H1 (cell line): ENCODE data around the gene HOXB3. TPM values are rescaled to one million over a fixed set of nuclear protein-coding genes. Genes with fewer than 3 reads are reported as not detected.
A peak's percentile ranks its signal among the peaks of the same experiment; 100 is the strongest.

Experiments used
- CTCF ChIA-PET: fragments of 300-600 bp; sonication (Branson Sonifier 250); formaldehyde crosslinking; loops from one replicate; lab custom pipeline; 2021; ENCODE audit not compliant: partially characterized antibody; lab: Charles Lee
- POLR2A ChIA-PET: fragments of 300-600 bp; sonication (Branson Sonifier 250); formaldehyde crosslinking; loops from one replicate; lab custom pipeline; 2021; ENCODE audit warnings: inconsistent platforms; ENCODE audit not compliant: partially characterized antibody; lab: Charles Lee
- DNase-seq, 2 experiments: peaks; one replicate each; pipeline versions ENCODE4 v3.0.0 to v3.0.0-alpha.2; 2010 to 2022; ENCODE audit warnings: low spot score in 2 of 2, low read depth in 1 of 2, mixed read lengths in 1 of 2
- FAIRE-seq: peaks from 2 replicates; lab custom pipeline; 2011; peaks lifted over from hg19 to GRCh38; lab: Jason Lieb, UNC
- H2AFZ ChIP-seq: 2 replicates; pipeline ENCODE4 v1.8.1; 2012; ENCODE audit warnings: low read length, inconsistent platforms
- H2AK5ac ChIP-seq: 2 replicates; pipeline ENCODE4 v1.6.1; 2013; ENCODE audit warnings: low read depth, low read length
- H2BK120ac ChIP-seq: replicated peaks from 2 replicates; pipeline ENCODE3; 2013; ENCODE audit warnings: low read depth, low read length, inconsistent platforms
- H2BK12ac ChIP-seq: 2 replicates; pipeline ENCODE4 v1.6.1; 2013; ENCODE audit warnings: low read depth, low read length
- H2BK15ac ChIP-seq: 2 replicates; pipeline ENCODE4 v1.6.1; 2013; ENCODE audit warnings: low read length
- H2BK20ac ChIP-seq: 2 replicates; pipeline ENCODE4 v1.6.1; 2013; ENCODE audit warnings: low read length
- H2BK5ac ChIP-seq: 2 replicates; pipeline ENCODE4 v1.6.1; 2013; ENCODE audit warnings: low read depth, low read length
- H3K14ac ChIP-seq: 2 replicates; pipeline ENCODE4 v1.6.1; 2013; ENCODE audit warnings: inconsistent platforms; ENCODE audit not compliant: insufficient read length
- H3K18ac ChIP-seq: 2 replicates; pipeline ENCODE4 v1.6.1; 2013; ENCODE audit warnings: low read length; ENCODE audit errors: extremely low read depth
- H3K23ac ChIP-seq: 2 replicates; pipeline ENCODE4 v1.6.1; 2013; ENCODE audit warnings: inconsistent platforms; ENCODE audit not compliant: insufficient read length
- H3K23me2 ChIP-seq: 2 replicates; pipeline ENCODE4 v1.6.1; 2013; ENCODE audit warnings: low read depth, low read length
- H3K27ac ChIP-seq: 2 replicates; pipeline ENCODE4 v1.6.1; 2011; ENCODE audit warnings: low read depth, low read length, inconsistent platforms
- H3K27me3 ChIP-seq, 4 experiments: replicated peaks in 1 of 4; 1 replicate in 1 of 4; 2 replicates in 3 of 4; pipeline versions ENCODE4 v1.6.1 to v1.8.1; 2011 to 2013; ENCODE audit warnings: low read length in 3 of 4, mild to moderate bottlenecking in 3 of 4, inconsistent platforms in 2 of 4, mixed read lengths in 2 of 4, moderate library complexity in 1 of 4; ENCODE audit not compliant: control insufficient read depth in 3 of 4, insufficient read depth in 3 of 4; ENCODE audit errors: extremely low read depth in 1 of 4
- H3K36me3 ChIP-seq, 4 experiments: 2 replicates each; pipeline versions ENCODE4 v1.6.1 to v1.8.1; 2011 to 2013; ENCODE audit warnings: mild to moderate bottlenecking in 4 of 4, low read length in 3 of 4, moderate library complexity in 2 of 4, control low read depth in 1 of 4, inconsistent platforms in 1 of 4; ENCODE audit not compliant: insufficient read depth in 4 of 4, control insufficient read depth in 2 of 4
- H3K4ac ChIP-seq: replicated peaks from 2 replicates; pipeline ENCODE3; 2013; ENCODE audit warnings: low read length, low read depth, mixed read lengths, inconsistent platforms; ENCODE audit not compliant: insufficient read length
- H3K4me1 ChIP-seq, 4 experiments: replicated peaks in 1 of 4; 1 replicate in 1 of 4; 2 replicates in 3 of 4; pipeline versions ENCODE4 v1.6.1 to v1.8.1; 2011 to 2013; ENCODE audit warnings: low read length in 3 of 4, inconsistent platforms in 2 of 4, mixed read lengths in 1 of 4; ENCODE audit not compliant: insufficient read depth in 4 of 4, control insufficient read depth in 3 of 4
- H3K4me2 ChIP-seq, 2 experiments: 2 replicates each; pipeline versions ENCODE4 v1.6.1 to v1.8.1; 2011 to 2013; ENCODE audit warnings: low read depth in 2 of 2, low read length in 2 of 2, control low read depth in 1 of 2, inconsistent platforms in 1 of 2, mild to moderate bottlenecking in 1 of 2; ENCODE audit not compliant: insufficient read depth in 1 of 2
- H3K4me3 ChIP-seq, 4 experiments: fragments of 200-600, 300-600 bp in 1 of 4; sonication (generic), shearing (Covaris generic), sonication (Bioruptor Twin) in 1 of 4; 2 replicates each; pipeline versions ENCODE4 v1.5.1 to v1.8.1; 2011 to 2016; ENCODE audit warnings: low read length in 4 of 4, low read depth in 3 of 4, control low read depth in 2 of 4, inconsistent platforms in 2 of 4, mild to moderate bottlenecking in 2 of 4, mixed read lengths in 1 of 4, moderate library complexity in 1 of 4; ENCODE audit not compliant: insufficient read depth in 2 of 4; ENCODE audit errors: extremely low read depth in 1 of 4
- H3K56ac ChIP-seq: replicated peaks from 2 replicates; pipeline ENCODE3; 2013; ENCODE audit warnings: low read depth, mild to moderate bottlenecking, mixed read lengths, low read length, inconsistent platforms; ENCODE audit not compliant: insufficient read length
- H3K79me1 ChIP-seq: 2 replicates; pipeline ENCODE4 v1.6.1; 2013; ENCODE audit warnings: low read depth, low read length, control low read depth
- H3K79me2 ChIP-seq, 2 experiments: 2 replicates each; pipeline versions ENCODE4 v1.6.1 to v1.8.1; 2012 to 2013; ENCODE audit warnings: low read length in 2 of 2, mild to moderate bottlenecking in 2 of 2, inconsistent platforms in 1 of 2; ENCODE audit not compliant: insufficient read depth in 2 of 2, control insufficient read depth in 1 of 2
- H3K9ac ChIP-seq, 4 experiments: replicated peaks in 1 of 4; 1 replicate in 1 of 4; 2 replicates in 3 of 4; pipeline versions ENCODE4 v1.6.1 to v1.8.1; 2011 to 2013; ENCODE audit warnings: low read depth in 3 of 4, low read length in 3 of 4, control low read depth in 2 of 4, mild to moderate bottlenecking in 2 of 4, moderate library complexity in 2 of 4, inconsistent platforms in 1 of 4; ENCODE audit errors: extremely low read depth in 1 of 4
- H3K9me3 ChIP-seq, 2 experiments: 2 replicates each; pipeline versions ENCODE4 v1.6.1 to v1.8.1; 2012 to 2013; ENCODE audit warnings: mild to moderate bottlenecking in 2 of 2, moderate library complexity in 2 of 2, control low read depth in 1 of 2, inconsistent platforms in 1 of 2, low read depth in 1 of 2, low read length in 1 of 2, mixed read lengths in 1 of 2; ENCODE audit not compliant: insufficient read depth in 2 of 2
- H4K20me1 ChIP-seq, 2 experiments: replicated peaks in 1 of 2; 2 replicates each; pipeline versions ENCODE3 to v1.8.1; 2011 to 2013; ENCODE audit warnings: inconsistent platforms in 2 of 2, low read length in 2 of 2, mild to moderate bottlenecking in 1 of 2; ENCODE audit not compliant: insufficient read depth in 2 of 2, control insufficient read depth in 1 of 2
- H4K5ac ChIP-seq: 2 replicates; pipeline ENCODE4 v1.6.1; 2013; ENCODE audit warnings: low read length, low read depth, mixed read lengths, inconsistent platforms; ENCODE audit not compliant: insufficient read length
- H4K8ac ChIP-seq: 2 replicates; pipeline ENCODE4 v1.8.0; 2013; ENCODE audit warnings: mild to moderate bottlenecking, moderate library complexity, low read length, inconsistent platforms; ENCODE audit not compliant: insufficient read depth; ENCODE audit errors: extremely low read depth
- H4K91ac ChIP-seq: replicated peaks from 2 replicates; pipeline ENCODE3; 2013; ENCODE audit warnings: low read length, mixed read lengths, inconsistent platforms; ENCODE audit not compliant: insufficient read length
- EZH2 ChIP-seq: fragments of 200-600 bp; sonication (generic); IDR thresholded peaks from 2 replicates; pipeline ENCODE4 v1.7.1; 2012; ENCODE audit warnings: low read depth, mild to moderate bottlenecking, moderate library complexity, low read length, inconsistent platforms; ENCODE audit not compliant: severe bottlenecking
- JUN ChIP-seq: IDR thresholded peaks from 2 replicates; pipeline ENCODE4 v1.6.1; 2011; ENCODE audit warnings: low read depth, mild to moderate bottlenecking, improper control_type of control experiment, low read length
- KDM1A ChIP-seq: fragments of 200-600, 300-600 bp; sonication (generic); IDR thresholded peaks from 2 replicates; pipeline ENCODE4 v1.7.1; 2016; ENCODE audit warnings: mild to moderate bottlenecking, low read length, borderline replicate concordance
- RNF2 ChIP-seq: fragments of 200-900, 300-1000 bp; sonication (generic); IDR thresholded peaks from 2 replicates; pipeline ENCODE4 v1.7.1; 2016; ENCODE audit warnings: borderline replicate concordance, low read depth, mild to moderate bottlenecking, antibody characterized with exemption, low read length; ENCODE audit not compliant: poor library complexity, severe bottlenecking; ENCODE audit errors: missing control alignments
- SIX5 ChIP-seq: IDR thresholded peaks from 2 replicates; pipeline ENCODE4 v1.6.1; 2011; ENCODE audit warnings: mild to moderate bottlenecking, low read depth, low read length
- TBP ChIP-seq: IDR thresholded peaks from 2 replicates; pipeline ENCODE4 v1.6.1; 2011; ENCODE audit warnings: low read depth, low read length, improper control_type of control experiment
- USF2 ChIP-seq: IDR thresholded peaks from 2 replicates; pipeline ENCODE4 v1.6.1; 2011; ENCODE audit warnings: low read length, improper control_type of control experiment
- WGBS, 2 experiments: shearing (Covaris generic) in 1 of 2; methylation state at CpG; one replicate each; pipeline versions ENCODE4 v1.1.6 to v1.1.7; 2013 to 2015; ENCODE audit warnings: low lambda C conversion rate in 2 of 2, mixed read lengths in 2 of 2, inconsistent platforms in 1 of 2, low coverage in 1 of 2, missing lambda C conversion rate in 1 of 2; ENCODE audit not compliant: insufficient replicate concordance in 2 of 2, insufficient coverage in 1 of 2, insufficient read length in 1 of 2; ENCODE audit errors: extremely low coverage in 1 of 2, missing lambda C conversion rate in 1 of 2; 5-methylcytosine and 5-hydroxymethylcytosine counted together
- polyA plus RNA-seq, 7 experiments: library from polyadenylated mRNA; depleted of rRNA in 3 of 7; stranded (reverse) in 5 of 7; unstranded in 2 of 7; fragments of >200 nt in 5 of 7; fragments of 200-250 nt in 2 of 7; gene quantifications; 1 replicate in 5 of 7; 2 replicates in 1 of 7; 4 replicates in 1 of 7; pipeline versions ENCODE4 v1.2.1 to v1.2.3, GENCODE V29; 2011 to 2013; ENCODE audit warnings: missing spikeins in 2 of 7, mixed read lengths in 2 of 7
- total RNA-seq: library from RNA; stranded (reverse); fragmentation: NEBNext Ultra II Directional; extraction: Animal tissue kit (Norgen Biotek cat#: 25700); gene quantifications from 2 replicates; pipeline ENCODE4 v1.2.1, GENCODE V29; 2021
- TF ChIP-seq, protein P1 (sequence below): IDR thresholded peaks from 2 replicates; pipeline ENCODE4 v1.6.1; 2012; ENCODE audit warnings: inconsistent platforms
- TF ChIP-seq, protein P2 (sequence below): IDR thresholded peaks from 2 replicates; pipeline ENCODE4 v1.6.1; 2012; ENCODE audit warnings: inconsistent platforms

Gene HOXB3
- total and polyA plus RNA-seq, 2 of the 8 experiments (the other 6 are each of a cell fraction or from before 2014, with no cell fraction given) = not detected

GRCh38 chr17:48567646-48568354 lies 22.2 kb downstream of the HOXB3 start:
- Histone ChIP-seq H3K79me2 (no peaks in the 10 kb centered on the region), H3K14ac (no peak overlapping the region), H4K91ac (no peak overlapping the region), H3K4ac (no peak overlapping the region), H3K56ac (no peak overlapping the region), H3K9me3 (no peaks in the 10 kb centered on the region), H3K23me2 (peaks cover 4% of the 10 kb centered on the region; the same call in 1 of the 2 replicates), H3K4me3 (no peak overlapping the region), H3K18ac (peak overlapping the region; percentile 38; the same call in 1 of the 2 replicates), H4K8ac (no peak overlapping the region), H2BK15ac (no peak overlapping the region), H4K5ac (no peak overlapping the region), H3K9ac (no peak overlapping the region), H2AK5ac (no peak overlapping the region), H2BK120ac (no peak overlapping the region), H2BK12ac (0 out of 2 replicates have a peak overlapping the region, but pooled peaks have one; percentile 71), H3K79me1 (no peaks in the 10 kb centered on the region), H3K4me1 (peaks cover 0 to 7% (median 4%) of the 10 kb centered on the region in 4 experiments; a peak in 5 of 7 replicates), H4K20me1 (peaks cover 7 to 45% of the 10 kb centered on the region in 2 experiments), H3K27ac (no peak overlapping the region), H3K36me3 (no peaks in the 10 kb centered on the region; a peak in 1 of 8 replicates), H2AFZ (no peak overlapping the region), H2BK20ac (0 out of 2 replicates have a peak overlapping the region, but pooled peaks have one; percentile 80), H2BK5ac (no peak overlapping the region), H3K27me3 (peaks cover 99 to 100% (median 100%) of the 10 kb centered on the region in 4 experiments), H3K23ac (no peak overlapping the region), H3K4me2 (no peak overlapping the region)
- DNase-seq (no peak), FAIRE-seq (no peak)
- ChIA-PET POLR2A (interaction anchor here (1.2 to 1.4 kb wide), 2 partner anchors 11 to 47 kb away, joined by 3 to 4 read pairs; no protein-coding TSS in a partner anchor), CTCF (interaction anchor here (0.6 to 4.8 kb wide), 11 partner anchors 11 to 369 kb away, joined by 3 to 32 read pairs (median 4); partner anchors contain the start of genes HOXB4 and HOXB5)
- WGBS, 2 experiments = 5% methylated on average over 2 of the region's 2 CpGs; no CpG with 5 or more reads in 1 of the 2 experiments
- TF ChIP-seq JUN (no peak), RNF2 (peak; percentile 78), TBP (no peak), SIX5 (no peak), EZH2 (peak; percentile 38), USF2 (no peak), KDM1A (no peak)
- TF ChIP-seq, protein P1, sequence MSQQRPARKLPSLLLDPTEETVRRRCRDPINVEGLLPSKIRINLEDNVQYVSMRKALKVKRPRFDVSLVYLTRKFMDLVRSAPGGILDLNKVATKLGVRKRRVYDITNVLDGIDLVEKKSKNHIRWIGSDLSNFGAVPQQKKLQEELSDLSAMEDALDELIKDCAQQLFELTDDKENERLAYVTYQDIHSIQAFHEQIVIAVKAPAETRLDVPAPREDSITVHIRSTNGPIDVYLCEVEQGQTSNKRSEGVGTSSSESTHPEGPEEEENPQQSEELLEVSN = no peak
- TF ChIP-seq, protein P2, sequence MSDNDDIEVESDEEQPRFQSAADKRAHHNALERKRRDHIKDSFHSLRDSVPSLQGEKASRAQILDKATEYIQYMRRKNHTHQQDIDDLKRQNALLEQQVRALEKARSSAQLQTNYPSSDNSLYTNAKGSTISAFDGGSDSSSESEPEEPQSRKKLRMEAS = no peak
